Omental fat pad (tissue), 4 donors: ENCODE measurements around the gene PARG. TPM values are rescaled to one million over a fixed set of nuclear protein-coding genes. Genes with fewer than 3 reads are reported as not detected.
A peak's percentile ranks its signal among the peaks of the same experiment; 100 is the strongest.
"Not testable (repeated sequence)": the region's sequence is repeated elsewhere in the genome, so short reads cannot be mapped to it uniquely, and the experiment has no call there.

ENCODE experiments used
- ATAC-seq: fragments of 150-250 bp; one replicate; pipeline ENCODE4 v1.9.1; 2016; ENCODE audit warnings: mild to moderate bottlenecking, moderate library complexity; ENCODE audit not compliant: low FRiP score
- DNase-seq: peaks from one replicate; pipeline ENCODE4 v3.0.0-alpha.2; 2019; ENCODE audit warnings: low spot score
- total RNA-seq, 4 donors: library from RNA; depleted of rRNA; stranded (reverse); fragments of >200 nt; gene quantifications; one replicate each; pipeline ENCODE4 v1.1.0, GENCODE V29; 2016

The PARG gene
- 10 to 100 TPM; 19.0 to 32.8 (median 21.2) TPM for total RNA-seq

DNA sequence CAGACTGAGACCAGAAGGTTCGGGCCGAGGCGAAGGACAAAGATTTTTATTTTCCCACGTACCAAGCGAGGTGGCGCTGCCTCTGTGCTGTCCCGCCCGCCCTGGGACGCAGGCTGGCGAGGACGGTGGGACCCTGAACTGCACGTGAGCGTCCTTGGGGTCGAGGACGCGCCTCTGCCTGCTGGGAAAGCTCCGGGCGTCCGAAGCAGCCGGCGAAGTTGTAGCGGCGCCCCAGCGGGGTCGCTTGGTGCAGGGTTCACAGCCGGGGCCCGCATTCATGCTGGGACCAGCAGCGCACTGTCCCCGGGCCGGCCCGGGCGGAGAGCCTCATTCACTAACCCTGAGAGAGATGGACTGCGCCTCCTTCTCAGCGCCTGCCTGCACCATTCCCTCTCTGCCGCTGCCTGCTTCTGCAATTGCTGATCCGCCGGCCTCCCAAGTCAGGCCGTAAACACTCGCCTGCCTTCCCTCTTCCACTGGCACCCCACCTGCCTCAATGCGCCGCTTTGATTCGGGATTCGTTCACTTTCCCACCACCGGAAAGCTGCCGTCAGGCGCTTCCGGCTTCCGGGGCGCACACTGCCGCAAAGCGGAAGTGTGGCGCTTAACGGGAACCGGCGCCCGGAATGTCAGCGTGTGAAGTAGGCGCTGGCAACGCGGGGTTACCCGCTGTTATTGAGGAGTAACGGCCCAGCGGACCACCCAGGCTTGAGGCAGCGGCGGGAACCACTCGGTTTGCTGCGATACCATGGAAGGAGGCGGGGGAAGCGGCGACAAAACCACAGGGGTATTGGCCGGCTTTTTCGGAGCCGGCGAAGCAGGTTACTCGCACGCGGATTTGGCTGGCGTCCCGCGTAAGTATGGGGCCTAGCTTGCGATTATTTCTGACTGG, at the start of gene PARG, which contains the start of gene TIMM23B:
PARG (minus strand) TSS at position 581 of the 892 bp plus-strand sequence; CDS start at position 279, 302 bp downstream.
TIMM23B (plus strand) TSS at position 607 of the 892 bp plus-strand sequence; CDS start at position 749, 142 bp downstream.
- ATAC-seq, result peak; percentile 96
- DNase-seq, result peak; percentile 37

DNA sequence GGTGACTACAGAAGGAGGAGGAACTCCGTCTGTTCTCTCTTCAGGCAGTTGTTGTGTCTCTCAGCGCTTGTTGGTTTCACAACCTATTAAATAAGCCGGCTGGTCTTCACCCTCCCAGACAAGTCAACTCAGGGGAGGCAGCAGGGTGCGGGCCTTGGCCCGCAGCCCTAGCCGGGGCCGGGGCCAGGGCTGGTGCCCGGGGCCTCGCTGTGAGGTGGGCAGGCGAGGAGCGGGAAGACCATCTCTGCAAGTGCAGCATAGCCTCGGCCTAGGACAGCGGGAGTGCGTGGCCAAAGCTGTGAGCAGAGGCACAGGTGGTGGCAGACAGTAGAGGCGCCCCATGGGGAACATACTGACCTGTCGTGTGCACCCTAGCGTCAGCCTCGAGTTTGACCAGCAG, 46.5 kb upstream of the PARG start, which contains the start of gene AGAP6:
AGAP6 (plus strand) TSS at position 31 of the 400 bp plus-strand sequence; CDS start at position 341, 310 bp downstream.
- ATAC-seq, DNase-seq: not testable (repeated sequence)

DNA sequence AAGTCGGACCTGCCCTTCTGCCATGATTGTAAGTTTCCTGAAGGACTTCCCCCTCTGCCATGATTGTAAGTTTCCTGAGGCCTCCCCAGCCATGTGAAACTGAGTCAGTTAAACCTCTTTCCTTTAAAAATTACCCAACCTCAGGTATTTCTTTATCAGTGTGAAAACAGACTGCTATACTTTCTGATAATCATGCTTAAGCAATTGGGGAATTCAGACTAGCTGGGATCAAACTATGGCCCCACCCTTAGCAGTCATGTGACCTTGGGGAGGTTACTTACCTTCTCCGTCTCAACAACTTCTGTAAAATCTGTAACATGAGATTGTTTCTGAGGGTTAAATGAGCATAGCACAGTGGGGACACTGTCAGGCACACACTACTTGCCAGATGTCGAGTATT, 45.4 kb upstream of the PARG start:
- not testable (repeated sequence) for DNase-seq, ATAC-seq

DNA sequence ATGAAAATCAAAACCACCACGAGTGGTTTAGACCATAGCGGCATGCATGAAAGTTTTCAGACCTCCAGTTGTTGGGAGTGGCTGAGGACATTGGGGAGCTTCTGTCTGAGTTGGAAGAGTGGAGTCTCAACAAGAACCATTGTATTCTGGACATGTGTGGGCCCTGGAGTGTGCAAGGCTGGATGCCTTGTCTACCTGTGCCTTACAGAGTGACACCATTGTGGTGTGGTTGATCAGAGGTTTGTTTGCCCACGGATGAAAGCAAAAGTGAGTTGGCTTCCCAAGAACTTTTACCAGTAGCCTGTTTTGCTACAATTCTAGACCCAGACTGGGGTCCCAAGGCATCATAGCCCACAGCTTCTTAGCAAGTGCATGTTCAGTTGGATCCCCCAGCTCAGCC, 35.9 kb upstream of the PARG start:
- ATAC-seq, DNase-seq: not testable (repeated sequence)

DNA sequence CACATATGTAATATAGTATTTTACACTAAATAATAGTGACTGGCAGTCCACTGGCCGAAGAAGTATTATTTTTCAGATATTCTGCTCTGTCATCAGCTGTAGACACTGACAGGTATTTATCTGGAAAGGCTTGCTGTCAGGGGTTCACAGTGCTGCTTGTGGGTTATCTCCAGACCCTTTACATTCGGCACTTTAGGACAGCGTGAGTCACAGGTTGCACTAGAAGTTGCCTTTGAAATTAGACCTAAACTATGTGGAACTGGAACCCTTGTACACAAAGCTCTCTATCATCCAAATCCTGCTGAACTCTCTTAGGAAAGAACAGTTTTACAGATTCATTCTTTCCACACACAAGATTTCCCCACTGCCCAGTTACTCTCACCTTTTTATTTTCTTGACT, 30.3 kb upstream of the PARG start:
- ATAC-seq, DNase-seq: not testable (repeated sequence)

DNA sequence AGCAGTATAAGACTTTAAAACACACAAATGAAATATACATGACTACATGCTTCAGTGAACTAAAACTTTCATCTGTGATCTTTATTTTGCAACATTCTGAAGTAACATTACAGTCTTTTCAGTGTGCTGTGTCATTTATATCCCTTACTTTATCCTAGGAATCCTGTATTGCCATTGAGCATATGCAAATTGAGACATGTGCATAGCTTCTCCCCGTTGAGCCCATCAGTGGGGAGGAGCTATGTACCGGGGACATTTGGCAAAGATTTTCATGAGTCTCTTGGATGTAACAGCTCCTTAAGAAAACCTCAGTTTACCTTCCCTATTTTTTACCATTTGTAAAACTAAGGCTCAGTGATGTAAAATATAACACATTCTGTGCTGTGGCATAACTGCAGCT, 29.6 kb upstream of the PARG start:
- ATAC-seq, DNase-seq: not testable (repeated sequence)

DNA sequence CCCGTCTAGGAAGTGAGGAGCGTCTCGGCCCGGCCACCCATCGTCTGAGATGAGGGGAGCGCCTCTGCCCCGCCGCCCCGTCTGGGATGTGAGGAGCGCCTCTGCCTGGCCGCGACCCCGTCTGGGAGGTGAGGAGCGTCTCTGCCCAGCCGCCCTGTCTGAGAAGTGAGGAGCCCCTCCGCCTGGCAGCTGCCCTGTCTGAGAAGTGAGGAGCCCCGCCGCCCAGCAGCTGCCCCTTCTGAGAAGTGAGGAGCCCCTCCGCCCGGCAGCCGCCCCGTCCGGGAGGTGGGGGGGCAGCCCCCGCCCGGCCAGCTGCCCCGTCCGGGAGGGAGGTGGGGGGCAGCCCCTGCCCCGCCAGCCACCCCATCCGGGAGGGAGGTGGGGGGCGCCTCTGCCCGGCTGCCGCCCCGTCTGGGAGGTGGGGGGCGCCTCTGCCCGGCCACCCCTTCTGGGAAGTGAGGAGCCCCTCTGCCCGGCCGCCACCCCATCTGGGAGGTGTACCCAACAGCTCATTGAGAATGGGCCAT, 28.6 kb upstream of the PARG start:
- ATAC-seq, DNase-seq: not testable (repeated sequence)

DNA sequence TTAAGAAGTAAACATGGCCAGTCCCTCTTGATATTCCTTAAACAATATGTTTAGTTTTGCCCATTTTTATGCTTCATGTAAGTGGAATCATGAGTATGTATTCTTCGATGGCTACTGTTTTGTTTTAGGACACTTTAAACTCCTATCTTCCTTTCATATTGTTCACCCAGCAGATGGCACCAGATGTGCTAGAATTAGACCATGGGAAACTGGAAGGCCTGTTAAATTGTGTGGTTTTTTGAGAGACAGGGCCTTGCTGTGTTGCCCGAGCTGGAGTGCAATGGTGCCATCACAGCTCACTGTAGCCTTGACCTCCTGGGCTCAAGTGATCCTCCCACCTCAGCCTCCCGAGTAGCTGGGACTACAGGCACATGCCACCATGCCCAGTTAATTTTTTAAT, 11.3 kb upstream of the PARG start:
- DNase-seq, ATAC-seq: not testable (repeated sequence)

DNA sequence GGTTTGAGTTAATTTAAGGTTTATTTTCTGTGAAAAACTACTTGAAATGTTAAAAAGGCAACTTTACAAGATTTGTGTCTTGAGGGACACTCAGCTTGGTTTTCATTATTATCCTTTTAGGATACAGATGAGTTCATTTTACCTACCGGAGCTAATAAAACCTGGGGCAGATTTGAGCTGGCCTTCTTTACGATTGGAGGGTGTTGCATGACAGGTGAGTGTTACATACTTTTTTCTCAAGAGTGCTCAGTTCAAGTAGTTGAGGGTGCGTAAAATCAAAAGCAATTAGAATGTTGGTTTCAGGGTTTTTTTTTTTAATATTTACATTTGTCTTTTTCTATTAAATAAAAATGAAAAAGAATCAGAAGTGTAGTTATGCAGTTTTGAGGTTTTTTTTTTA, 10.2 kb upstream of the PARG start:
- not testable (repeated sequence) for DNase-seq, ATAC-seq

DNA sequence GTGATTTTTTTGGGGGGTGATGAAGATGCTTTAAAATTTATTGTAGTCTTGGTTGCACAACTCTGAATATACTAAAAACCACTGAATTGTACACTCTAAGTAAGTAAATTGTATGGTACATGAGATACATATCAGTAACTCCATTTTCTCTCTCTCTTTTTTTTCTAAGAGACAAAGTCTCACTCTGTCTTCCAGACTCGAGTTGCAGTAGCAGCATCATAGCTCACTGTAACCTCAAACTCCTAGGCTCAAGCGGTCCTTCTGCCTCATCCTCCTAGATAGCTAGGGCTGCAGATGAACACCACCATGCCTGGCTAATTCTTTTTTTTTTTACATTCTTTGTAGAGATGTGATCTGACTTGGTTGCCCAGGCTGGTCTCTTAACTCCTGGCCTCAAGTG, 6.9 kb upstream of the PARG start:
- DNase-seq, ATAC-seq: not testable (repeated sequence)

DNA sequence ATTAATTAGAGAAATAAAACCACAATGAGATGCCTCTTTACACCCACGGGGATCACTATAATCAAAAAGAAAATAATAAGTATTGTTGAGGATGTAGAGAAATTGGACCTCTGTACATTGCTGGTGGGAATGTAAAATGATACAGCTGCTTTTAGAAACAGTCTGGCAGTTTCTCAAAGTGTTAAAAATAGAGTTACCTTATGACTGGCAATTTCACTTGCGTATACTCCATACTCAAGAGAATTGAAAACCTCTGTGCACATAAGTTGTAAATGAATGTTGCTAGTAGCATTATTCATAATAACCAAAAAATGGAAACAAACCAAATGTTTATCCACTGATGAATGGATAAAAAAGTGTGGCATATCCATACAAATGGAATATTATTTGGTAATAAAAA, 6.3 kb upstream of the PARG start:
- not testable (repeated sequence) for ATAC-seq, DNase-seq

DNA sequence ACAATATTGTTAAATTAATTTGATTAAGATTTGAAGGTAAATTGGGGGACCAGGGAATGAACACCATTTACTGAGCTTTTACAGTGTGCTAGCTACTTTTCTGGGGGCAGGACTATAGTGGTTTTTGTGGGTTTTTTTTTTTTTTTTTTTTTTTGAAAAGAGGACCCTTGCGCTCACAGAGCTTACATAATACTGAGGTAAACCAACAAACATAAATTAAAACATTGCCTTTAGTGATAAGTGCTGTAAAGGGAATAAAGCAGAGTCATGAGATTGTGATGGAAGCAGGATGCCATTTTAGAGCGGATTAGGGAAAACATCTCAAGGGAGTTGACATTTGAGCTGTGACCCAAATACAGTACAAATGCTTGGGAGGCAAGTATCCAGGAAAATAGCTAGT, 1.8 kb upstream of the PARG start:
- DNase-seq, ATAC-seq: not testable (repeated sequence)

DNA sequence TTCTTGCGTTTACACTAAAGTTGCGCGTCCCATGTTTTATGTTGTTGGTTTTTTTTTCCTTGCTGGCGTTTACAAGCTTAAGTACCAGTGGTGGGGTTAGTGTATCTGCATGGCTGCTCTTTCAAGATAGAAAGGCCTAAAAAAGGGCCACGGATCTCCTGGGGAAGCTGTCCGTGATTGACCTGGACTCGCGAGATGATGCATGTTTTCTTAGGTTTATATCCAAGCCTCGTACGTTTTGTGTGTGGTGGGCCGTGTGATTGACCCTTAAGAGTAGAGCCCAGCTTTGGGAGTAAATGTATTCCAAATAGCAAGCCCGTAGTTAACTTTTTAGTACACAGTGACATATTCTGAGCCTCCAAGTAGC, 495 bp upstream of the PARG start:
- not testable (repeated sequence) for ATAC-seq, DNase-seq

DNA sequence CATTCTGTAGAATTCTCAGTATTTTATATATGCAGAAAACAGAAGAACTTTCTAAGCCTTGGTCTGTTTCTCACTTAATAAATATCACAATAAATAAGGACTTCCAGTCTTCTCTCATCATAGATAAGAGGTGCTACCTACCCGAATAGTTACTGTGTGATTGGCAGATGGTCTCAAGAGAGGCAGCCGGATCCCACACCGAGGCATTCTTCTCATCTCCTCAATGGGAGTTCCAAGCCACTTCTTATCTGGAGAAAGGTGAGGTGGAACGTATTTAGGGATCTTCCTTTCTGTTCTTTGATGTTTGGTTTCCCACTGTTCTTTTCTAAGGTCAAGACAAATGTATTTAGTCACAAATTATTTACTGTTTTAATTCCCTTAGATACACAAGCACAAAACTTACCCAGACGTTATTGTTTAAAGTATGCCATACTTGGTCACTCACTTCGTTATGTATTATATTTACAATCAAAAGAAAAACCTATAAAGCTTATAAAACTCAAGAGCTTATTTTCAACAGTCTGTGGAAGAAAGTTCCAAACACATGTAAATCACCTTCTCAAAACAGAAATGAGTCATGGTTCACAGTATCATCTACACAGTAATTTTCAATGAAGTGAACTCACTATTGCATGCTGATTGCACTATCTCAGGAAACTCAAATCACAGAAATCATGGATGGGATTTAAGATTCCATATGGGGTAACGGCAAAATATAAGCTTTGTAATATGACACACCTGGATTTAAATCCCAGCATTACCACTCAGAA, 9.7 kb downstream of the PARG start:
- not testable (repeated sequence) for DNase-seq, ATAC-seq

DNA sequence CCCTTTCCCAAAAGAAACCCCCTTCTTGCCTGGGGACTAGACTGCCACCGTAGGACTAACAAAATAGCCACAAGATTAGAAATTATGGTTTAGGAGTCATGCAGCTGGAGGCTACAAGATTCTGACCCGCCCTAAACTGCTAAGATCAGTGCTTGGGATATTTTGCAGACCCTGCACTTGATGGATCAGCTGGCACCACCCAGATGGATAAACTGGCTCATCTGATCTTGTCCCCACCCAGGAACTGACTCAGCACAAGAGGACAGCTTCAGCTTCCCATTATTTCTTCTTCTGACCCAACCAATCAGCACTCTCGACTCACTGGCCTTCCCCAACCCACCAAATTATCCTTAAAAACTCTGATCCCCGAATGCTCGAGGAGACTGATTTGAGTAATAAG, 10.6 kb downstream of the PARG start:
- ATAC-seq, DNase-seq: not testable (repeated sequence)

DNA sequence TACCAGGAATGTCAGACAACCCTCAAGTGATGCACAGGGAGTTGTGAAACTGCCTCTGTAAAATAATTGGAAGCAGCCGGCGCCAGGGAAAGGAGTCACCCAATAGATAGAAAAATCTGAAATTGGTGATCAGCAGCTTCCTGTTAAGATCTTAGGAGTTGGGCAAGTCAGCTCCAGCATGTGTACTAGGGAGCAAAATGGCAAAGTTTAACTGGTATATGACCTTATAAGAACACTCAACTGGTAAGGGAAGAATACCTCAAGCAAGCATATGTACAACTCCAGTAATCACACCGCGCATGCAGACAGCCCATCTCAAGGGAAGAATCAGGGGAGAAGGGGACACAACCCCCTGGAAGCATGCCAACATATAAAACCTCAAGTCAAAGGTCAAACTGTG, 18.3 kb downstream of the PARG start:
- not testable (repeated sequence) for ATAC-seq, DNase-seq

DNA sequence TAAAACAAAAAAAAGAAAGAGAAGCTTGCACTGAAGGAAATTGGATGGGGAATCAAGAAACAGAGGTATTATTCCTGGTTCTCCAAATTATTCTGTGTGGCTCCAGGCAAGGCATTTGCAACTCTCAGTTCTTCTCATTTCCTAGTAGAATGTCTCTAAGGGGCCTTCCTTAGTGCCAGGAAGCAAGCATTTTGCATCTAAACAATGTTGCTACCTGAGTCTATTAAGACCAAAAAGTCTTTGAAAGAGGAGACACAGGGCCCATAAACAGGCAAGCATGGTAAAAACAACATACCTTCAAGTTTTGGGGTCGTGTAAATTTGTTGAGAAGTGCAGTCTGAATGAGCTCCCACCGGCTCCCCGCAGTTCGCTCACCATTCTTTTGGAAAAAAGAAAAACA, 19.8 kb downstream of the PARG start:
- ATAC-seq, DNase-seq: not testable (repeated sequence)

DNA sequence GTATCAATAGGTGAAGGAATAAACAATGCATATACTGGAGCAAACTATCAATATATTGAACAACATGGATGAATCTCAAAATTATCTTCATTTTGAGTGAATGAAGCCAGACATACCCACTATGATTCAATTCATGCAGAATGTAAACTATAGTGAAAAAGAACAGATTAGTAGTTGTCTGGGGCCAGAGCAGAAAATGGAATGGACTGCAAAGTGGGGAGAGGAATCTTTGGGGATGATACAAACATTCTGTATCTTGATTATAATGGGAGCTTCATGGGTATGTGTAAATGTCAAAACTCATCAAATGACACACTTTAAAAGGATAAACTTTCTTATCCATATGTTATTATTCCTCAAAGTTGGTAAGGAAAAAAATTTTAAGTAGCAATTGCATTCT, 23.9 kb downstream of the PARG start:
- DNase-seq, ATAC-seq: not testable (repeated sequence)

DNA sequence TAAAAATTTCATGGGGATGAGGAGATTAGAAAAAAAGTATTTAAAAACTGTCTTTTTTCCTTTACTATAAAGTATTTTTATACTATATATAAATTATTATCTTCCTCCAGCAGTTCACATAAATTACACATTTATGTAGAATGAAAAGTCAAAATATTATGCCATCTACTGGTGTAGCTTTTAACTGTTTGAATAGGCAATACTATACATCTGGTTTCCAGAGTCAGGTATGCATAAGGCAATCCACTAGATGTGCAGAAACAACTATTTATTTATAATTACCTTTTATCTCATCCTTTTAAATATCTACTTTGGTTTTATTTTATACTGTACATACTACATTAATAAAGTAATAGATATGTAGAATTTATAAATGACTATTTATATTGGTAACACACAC, 25.4 kb downstream of the PARG start:
- ATAC-seq, DNase-seq: not testable (repeated sequence)

DNA sequence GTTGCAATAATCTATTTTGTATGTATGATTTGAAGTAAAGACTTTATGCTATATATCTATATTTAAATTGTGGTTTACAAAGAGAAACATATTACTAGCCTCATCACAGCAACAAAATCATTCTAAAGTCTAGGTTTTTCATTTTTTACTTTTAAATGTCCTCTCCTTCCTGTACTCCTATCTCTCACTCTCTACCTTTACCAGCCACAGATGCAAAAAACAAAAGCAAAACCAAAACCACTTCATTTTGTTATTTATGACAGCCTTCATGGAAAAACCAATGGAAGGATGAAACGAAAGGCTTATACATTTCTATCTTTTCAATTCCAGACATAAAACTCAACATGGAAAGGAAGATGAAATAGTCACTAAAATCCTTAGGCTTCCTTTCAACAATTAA, 31.5 kb downstream of the PARG start:
- not testable (repeated sequence) for DNase-seq, ATAC-seq
